C1 segment of cervical spinal cord (tissue), 14 donors: Measurements from ENCODE around the gene PANK4.

Experiments
- DNase-seq, 14 donors: peaks; one replicate each; lab custom pipeline; 2025; lab: John Stamatoyannopoulos, UW

The PANK4 gene

DNA sequence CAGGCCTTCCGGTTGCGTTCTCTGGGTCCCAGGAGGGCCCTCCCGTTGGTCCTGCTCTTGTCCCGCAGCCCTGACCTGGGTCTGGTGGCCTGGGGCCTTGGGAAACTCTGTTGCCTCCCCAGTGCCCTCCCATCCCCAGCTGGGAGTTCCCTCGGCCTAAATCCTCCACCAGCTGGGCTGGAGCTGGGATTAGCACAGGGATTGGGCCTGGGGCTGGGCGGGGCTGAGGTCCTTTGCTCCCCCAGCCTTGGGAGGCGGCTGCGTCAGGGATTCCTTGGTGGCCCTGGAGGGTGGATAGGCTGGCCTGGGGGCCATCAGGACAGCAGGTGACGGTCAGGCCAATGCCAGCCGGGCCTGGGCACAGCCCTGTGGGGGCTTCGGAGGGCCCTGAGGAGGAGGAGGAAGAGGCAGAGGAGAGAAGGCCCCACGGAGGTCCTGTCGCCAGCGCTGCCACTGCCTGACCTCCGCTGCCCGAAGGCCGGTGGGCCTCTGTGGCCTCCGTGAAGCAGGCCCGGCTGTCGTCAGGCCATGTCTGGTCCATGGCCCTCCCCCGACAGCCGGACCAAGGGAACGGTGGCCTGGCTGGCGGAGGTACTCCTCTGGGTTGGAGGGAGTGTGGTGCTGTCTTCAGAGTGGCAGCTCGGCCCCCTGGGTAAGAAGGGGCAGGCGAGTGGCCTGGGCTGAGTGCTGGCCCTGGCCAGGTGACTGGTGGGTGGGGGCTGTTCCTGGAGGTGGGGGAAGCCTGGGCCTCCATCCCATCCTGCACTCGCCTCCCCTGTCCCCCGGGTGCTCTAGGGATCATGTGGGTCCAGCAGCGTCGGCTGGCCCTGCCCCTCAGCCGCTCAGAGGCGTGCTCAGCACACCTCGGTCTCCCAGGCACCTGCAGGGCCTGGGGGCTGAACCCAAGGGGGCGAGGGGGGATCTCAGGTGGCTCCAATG is 50.1 kb downstream of the PANK4 start, which contains the start of gene PLCH2:
Gene PLCH2 (plus strand): TSS at position 229 of the 939 bp plus-strand sequence. CDS start 300 bp downstream, at position 529.
- DNase-seq, result no peak

DNA sequence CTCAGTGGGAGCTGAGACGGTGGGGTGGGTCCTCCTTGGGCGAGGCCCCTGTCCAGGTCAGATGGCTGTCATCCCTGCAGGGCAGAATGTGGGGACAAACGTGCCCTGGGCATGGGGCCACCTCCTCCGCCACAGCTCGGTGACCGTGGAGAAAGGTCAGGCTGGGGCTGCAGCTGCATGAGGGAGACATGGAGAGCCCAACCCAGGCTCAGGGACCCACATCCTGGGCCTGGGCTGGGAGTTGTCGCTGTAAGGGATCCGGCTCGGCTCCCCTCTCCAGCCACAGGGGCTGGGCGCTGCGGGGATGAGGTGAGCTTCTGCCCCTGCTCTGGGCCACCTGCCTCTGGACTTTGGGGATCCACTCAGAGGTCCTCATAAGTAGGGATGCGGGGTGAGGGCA is 50.8 kb downstream of the PANK4 start:
- no peak for DNase-seq

DNA sequence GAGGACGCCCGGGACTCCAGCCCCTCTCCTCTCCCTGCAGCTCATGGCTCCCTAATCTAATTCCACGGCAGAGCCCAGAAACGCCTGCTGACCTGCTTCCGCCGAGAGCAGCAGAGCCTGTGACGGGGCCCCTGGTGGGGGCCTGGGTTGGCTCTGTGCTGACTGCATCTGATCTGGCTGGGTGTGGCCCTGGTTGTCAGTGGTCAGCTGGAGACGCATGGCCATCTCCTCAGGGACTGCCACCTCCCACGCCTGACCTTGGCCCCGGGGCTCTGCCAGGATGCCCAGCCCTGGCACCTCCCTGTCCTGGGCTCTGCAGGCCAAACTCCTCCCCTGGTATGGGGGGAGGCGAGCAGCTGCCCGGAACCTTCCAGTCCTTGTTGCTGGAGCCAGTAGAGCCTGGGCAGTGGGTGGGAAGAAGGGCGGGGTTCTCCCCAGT is 51.4 kb downstream of the PANK4 start:
- peak in 1 of 14 donors; percentile 39 for DNase-seq

DNA sequence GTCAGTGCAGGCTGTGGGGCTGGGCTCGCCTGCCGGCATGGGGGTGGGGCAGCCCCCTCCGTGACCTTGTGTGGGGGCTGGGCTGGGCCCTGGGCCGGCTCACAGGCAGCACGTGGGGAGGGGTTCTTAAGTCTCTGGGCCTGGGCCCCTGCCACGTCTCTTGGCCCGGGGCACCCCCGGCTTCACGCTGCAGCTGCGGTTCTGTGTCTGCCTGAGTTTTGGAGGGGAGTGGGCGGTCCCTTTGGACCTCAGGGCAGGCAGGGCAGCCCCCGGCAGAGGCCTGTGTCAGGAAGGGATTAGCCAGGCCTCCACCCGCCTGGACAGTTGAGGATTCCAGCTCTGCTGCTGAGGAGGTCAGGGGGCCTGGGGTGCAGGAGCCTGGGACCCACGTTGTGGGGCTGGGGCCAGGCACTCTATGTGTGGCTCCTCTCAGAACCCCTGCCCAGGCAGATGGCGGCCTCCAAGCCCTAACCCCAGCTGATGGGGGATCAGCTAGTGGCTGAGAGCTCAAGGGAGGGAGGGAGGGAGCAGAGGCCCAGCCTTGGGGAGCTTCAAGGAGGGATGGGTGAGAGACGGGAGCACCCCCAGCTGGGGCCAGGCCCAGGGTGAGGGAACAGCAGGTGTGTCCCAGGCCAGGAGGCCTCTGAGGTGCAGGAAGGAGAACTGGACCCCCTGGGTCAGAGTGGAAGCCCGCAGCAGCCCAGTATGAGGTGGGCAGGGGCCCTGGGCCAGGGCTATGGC is 52.1 kb downstream of the PANK4 start:
- DNase-seq, result no peak

DNA sequence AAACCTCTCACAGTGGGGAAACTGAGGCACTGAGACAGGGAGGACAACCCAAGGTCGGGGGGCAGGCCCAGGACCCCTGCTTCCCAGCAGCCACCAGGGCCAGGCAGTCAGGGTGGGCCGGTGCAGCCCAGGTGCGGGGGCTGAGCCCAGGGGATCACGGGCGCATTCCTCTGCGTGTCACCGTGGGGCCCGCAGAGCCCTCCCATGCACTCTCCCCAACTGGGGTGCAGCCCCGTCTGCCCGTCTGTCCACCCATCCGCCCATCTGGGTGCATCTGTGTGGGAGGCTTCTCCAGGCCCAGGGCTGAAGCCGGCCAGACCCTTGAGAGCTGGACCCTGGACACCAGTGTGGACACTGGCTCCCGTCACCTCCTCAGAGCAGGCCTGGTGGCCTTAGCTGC is 53.2 kb downstream of the PANK4 start:
- DNase-seq, result no peak

DNA sequence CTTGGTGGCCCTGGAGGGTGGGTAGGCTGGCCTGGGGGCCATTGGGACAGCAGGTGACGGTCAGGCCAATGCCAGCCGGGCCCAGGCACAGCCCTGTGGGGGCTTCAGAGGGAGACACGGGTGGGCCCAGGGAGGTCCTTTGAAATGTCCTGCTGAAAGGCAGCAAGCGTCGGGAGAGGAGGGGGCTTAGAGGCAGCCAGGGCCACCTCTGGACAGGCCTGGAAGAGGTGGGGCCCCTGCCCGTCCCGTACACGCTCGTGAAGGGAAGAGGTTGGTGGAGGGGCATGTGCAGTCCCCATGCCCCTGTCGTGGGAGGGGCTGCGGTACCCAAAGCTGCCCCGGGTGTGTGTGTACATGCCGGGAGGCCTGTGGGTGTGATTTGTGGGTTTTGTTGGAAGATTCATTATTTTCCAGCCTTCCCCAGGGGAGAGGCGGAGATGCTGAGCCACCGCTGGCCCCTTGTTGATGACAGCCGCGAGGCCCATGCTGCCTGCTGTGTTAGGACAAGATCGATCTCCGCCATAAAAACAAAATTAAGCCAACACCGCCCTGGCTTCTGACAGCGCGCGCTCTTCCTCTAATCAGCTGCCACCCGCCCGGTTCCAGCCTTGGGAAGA is 53.7 kb downstream of the PANK4 start:
- no peak for DNase-seq

DNA sequence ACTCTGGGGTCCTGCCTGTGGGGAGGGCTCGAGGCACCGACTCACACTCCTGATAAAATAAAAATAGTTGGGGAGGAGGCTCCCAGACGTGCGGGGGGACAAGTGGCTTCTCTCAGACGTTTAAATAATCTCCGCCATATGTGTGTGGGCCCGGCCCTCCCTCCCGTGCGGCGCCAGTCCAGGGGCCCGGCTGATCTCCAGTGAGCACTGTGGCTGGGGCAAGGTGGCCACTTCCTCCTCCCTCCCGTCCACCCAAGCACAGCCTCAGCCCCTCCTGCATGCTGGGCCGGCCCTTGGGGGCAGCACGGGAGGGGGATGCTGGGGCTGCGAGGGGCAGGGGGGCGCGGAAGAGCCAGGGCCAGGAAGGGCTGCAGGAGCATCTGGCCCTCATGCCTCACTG is 54.3 kb downstream of the PANK4 start:
- DNase-seq, result no peak

DNA sequence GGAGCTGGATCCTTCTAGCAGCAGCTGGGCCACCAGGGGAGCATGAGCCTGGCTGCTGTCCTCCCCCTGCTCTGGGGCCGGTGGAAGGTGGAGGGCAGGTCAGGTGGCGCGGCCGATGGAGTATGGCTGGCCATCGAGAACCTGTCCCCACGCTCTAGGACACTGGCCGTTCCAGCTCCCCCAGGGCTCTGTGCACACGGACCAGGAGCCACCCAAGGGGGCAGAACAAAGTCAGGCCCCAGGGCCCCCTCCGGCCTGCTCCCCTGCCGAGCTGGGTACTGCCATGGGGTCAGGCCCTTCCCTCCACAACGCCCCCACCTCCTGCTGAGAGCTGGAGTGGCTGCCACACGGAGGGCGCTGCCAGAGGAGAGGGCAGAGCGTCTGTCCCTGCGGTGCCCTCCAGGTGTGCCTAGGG is 54.8 kb downstream of the PANK4 start:
- DNase-seq, result no peak

DNA sequence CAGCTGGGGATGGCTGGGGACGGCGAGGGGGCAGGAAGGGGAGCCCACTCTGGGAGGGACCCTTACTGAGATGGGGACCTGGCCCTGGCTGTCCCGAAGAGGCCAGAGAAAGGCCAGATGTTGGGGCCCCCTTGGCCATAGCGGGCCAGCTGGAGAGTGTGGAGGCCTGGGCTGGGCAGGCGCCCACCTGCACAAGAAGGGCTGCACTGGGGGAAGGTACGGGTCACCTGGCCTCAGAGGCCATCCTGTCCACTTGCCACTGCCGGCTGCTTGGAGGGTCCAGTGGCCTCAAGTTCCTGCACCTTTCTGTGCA is 55.3 kb downstream of the PANK4 start:
- DNase-seq, result no peak

DNA sequence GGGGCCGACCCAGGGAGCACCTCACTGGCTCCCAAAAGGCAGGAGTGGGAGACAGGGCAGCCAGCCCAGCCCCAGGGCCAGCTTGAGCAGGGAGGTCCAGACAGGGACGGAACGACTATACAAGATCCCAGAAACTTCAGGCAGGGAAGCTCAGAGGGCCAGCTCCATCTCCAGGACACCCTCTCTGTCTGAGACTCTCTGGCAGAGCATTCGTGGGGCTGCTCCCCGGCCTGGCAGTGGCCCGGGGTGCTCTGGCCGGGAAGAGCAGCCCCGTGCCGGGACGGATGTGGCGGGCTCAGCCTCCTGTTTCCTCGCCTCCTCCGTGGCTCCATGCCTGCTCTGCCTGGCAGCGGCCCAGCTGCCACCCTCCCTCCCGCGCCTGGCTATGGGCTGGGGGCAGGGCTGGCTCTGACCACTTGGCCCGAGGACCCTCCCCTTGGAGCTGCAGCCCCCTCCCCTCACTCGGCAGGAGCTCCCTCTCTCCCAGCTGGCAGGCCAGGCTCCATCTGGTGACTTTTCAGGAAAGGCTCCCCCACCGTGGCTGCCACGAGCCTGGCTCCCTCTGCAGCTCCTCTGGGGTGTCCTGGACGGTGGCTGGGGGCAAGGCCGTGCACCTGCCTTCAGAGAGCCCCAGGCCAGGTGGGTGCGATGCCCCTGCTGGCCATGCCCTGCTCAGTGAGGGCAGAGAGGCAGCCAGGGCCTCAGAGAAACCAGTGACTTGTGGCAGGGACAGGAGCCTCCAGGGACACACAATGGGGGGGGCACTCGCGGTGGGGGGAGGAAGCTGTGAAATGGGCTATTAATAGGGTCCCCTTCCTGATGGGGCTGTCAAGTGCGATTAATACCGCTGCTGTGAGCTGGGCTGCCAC is 55.9 kb downstream of the PANK4 start:
- DNase-seq, result no peak

DNA sequence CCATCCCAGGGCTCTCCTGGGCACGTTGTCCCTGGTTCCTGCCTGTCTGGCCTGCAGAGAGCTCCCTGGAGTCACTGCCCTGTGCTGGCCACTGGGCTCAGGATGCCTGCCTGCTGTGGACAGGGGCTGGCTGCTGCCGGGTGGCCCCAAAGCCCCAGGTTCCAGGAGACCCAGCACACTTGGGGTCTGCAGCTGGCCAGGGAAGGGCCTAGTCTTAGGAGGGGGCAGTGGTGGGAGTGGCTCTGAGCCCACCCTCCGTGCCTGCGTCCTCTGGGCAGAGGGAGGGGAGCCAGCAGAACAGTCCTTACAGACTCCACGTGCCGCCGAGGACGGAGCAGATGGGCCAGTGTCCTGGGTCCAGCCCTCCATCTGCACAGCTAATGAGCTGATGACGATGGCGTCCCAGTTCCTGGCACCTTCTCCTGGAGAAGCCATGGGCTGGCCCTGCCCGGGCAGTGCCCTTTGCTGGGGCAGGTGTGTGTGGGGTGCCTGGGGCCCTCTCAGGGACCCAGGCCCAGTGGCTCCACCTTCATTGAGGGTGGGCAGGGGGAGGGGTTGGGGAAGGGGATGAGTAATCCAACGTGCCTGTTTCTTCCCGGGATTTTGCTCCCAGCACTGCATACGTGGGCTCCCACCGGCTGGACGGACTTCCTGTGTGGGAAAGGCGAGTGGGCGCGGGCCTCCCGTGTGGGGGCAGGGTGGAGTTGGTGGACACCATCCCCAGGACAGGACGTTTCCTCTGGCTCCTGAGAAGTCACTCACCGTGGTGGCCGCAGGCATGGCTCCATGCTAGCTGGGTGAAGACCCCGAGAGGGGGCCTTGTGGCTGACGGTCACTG is 57.1 kb downstream of the PANK4 start:
- DNase-seq, result peak in 3 of 14 donors; percentile 8 to 80 (median 12)

DNA sequence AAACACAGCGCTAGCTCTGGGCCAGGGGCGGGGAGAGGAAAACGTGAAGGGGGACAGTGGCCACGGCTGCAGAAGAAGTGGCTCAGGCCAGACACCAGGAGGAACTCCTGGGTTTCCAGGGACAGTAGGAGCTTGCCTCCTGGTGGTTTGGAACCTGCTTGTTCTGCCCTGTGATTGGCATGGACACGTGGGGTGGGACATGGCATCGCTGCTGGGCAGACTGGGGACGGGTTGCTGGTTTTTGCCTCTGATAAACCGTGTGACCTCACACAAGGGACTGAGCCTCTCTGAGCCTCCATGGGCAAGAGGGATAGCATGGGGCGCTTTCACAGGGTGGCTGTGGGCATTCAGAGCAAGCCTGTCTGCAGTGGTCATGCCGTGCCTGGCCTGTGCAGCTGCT is 57.9 kb downstream of the PANK4 start:
- DNase-seq, result peak in 1 of 14 donors; percentile 50

DNA sequence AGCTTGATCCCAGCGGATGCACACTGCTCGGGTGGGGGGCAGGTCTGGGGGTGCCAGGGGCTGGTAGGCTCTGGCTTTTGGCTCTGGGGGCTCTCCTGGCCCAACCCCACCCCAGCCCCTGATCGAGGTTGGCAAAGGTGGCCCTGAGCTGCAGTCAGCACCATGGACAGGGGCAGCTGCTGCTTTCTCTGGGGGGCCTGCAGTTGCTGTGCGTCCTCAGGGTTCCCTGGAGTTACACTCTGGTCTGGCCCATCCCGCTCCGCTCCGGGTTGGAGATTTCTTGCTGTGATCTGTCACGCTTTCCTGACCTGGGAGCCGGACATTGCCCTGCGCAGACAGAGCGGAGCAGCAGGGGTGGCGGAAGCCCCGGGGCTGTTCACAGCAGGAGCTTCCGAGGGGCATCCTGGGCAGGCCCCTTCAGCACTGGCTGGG is 58.3 kb downstream of the PANK4 start:
- DNase-seq, result no peak

DNA sequence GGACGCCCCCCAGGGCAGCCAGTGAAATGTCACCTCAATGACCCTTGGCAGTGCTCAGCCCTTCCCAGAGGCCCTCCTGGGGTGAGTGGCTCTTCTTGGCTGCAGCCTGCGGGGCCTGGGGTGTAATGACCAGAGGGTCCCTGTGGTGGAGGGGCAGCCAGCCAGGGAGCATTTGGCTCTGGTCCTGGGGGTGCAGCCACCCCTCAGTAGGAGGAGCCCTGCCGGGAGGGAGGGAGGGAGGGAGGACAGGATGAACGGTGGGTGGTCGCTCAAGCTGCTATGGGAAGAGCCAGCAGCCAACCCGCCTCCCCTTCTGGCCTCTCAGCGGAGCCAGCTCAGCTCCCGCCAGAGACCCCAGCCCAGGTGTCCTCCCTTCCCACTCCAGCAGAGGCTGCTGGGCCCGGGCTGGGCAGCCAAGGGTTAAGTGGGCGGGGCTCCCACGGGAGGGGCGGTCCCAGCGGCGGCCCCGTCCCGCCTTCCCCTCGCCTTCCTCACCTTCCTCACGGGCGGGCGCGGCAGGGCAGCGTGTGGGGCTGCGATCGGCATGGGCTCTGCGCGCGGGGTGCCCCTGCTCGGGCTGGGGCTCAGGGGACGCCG is 59.3 kb downstream of the PANK4 start:
- DNase-seq, result peak in 2 of 14 donors; percentile 13 to 45

DNA sequence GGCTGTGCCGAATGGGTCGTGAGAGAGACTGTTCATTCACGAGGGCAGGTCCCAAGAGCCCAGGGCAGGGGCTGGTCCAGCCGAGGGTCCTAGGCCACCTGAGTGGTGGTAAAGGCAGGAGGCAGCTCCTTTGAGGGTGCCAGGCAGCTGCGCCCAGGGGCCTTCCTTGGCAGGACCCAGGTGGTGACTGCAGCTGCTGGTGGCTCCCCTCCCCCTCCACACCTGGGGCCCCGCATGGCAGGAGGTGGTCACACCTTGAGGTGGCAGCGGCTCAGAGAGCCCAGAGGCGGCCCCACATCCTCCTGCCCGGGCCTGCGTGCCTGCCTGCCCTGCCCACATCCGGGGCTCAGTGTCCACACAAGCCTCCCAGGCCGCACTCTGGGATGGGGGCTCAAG is 60.1 kb downstream of the PANK4 start:
- no peak for DNase-seq

DNA sequence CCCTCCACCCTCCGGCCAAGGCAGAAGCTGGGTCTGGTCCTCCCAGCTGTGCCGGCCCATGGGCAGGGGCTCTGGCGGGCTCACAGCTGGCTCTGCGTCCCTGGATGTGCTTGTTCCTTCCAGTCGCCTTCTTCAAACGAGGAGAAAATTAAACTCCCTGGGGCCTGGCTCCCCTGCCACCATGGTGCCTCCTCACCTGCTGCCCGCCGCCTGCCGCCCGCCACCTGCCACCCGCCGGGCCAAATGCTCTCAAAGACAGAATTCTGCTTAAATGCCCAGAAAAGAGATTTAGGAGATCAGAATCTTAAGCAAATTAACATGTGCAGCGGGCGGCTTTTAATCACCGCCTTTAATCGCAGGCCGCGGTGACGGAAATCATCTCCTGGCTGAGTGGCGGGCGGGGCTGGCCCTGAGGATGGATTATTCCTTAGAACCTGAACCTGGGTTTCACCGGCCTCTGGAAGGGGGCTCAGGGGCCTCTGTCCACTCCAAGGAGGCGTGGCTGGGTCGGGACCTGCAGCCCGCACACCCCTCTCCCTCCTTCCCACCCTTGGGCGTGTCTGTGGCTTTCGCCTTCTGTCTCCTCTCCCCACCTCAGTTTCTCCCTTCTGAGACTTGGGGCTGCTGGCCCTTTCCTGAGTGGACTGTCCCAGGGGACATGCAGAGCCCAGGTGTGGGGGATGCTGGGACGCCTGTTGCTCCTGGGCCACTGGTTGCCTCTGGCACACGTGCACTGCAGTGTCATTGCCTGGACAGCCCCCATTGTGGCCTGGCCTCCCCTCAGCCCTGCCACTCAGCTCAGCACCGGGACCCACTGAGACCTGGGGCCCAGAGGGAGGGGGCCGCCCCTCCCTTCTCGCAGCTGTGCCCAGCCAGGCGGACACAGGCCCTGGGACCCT is 60.8 kb downstream of the PANK4 start:
- no peak for DNase-seq

DNA sequence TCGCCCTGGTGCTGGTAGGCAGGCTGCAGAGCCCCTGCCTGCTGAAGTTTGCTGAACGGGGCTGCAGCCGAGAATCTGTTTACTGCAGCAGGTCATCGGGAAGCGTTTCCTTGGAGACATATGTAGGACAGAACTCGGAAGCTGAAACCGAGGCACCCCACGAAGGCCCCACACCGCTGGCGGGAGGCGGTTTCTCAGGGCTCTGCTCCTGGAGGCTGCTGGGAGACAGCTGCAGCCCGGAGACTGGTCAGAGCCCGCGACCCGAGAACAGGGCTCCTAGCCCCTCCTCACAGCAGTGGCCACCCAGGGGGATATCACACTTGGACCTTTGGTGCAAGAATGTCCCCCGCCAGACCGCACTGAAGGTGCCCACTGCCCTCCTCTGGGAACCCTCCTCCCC is 63.0 kb downstream of the PANK4 start:
- no peak for DNase-seq

DNA sequence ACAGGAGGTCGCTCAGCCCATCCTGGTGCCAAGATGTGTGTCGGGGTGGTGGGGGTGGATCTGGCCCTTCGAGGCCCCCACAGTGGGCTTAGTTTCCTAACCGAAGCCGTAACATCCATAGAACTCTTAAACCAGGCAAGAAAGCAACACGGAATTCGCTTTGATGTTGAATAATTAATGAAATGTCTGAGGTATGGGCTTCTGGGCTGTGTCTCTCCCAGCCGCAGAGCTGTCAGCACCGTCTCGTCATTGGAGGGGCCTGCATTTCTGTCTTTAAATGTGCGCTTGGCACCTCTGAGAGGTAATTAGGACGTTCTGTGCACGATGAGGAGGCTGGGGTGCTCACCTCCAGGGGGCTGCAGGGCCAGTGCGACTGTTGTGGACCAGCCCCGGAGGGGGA is 63.6 kb downstream of the PANK4 start:
- DNase-seq, result no peak
